Immature natural killer cell (primary cell): Measurements from ENCODE around the gene PRKCA. TPM values are rescaled to one million over a fixed set of nuclear protein-coding genes. Genes with fewer than 3 reads are reported as not detected.
"Not testable (repeated sequence)": the region's sequence is repeated elsewhere in the genome, so short reads cannot be mapped to it uniquely, and the experiment has no call there.

ENCODE experiments used
- DNase-seq, 3 donors: peaks; one replicate each; pipeline ENCODE4 v3.0.0; 2022; ENCODE audit warnings: mixed read lengths in 1 of 3
- H3K27ac Mint-ChIP-seq, 6 donors: one replicate each; pipeline ENCODE4 v1.8.0; 2020; ENCODE audit warnings: mixed read lengths in 6 of 6, mild to moderate bottlenecking in 5 of 6, inconsistent platforms in 4 of 6, moderate library complexity in 3 of 6
- H3K27me3 Mint-ChIP-seq, 3 donors: one replicate each; pipeline ENCODE4 v1.8.0; 2020 to 2021; ENCODE audit warnings: low read depth in 3 of 3, mild to moderate bottlenecking in 3 of 3, mixed read lengths in 3 of 3, moderate library complexity in 3 of 3, inconsistent platforms in 1 of 3
- H3K36me3 Mint-ChIP-seq, 3 donors: one replicate each; pipeline ENCODE4 v1.8.0; 2020; ENCODE audit warnings: mixed read lengths in 3 of 3, inconsistent platforms in 2 of 3, mild to moderate bottlenecking in 2 of 3
- H3K4me1 Mint-ChIP-seq, 2 donors: one replicate each; pipeline ENCODE4 v1.8.0; 2020; ENCODE audit warnings: inconsistent platforms in 2 of 2, mild to moderate bottlenecking in 2 of 2, mixed read lengths in 2 of 2, moderate library complexity in 1 of 2
- H3K4me3 Mint-ChIP-seq, 5 donors: one replicate each; pipeline ENCODE4 v1.8.0; 2020; ENCODE audit warnings: mild to moderate bottlenecking in 5 of 5, mixed read lengths in 5 of 5, inconsistent platforms in 3 of 5, moderate library complexity in 3 of 5
- H3K9me3 Mint-ChIP-seq, 6 donors: one replicate each; pipeline ENCODE4 v1.8.0; 2020; ENCODE audit warnings: mild to moderate bottlenecking in 6 of 6, mixed read lengths in 6 of 6, inconsistent platforms in 4 of 6, moderate library complexity in 3 of 6
- polyA plus RNA-seq, 3 donors: library from polyadenylated mRNA; unstranded; fragments of 300-500 nt; fragmentation: Illumina TruSeq; gene quantifications; one replicate each; pipeline ENCODE4 v1.2.3, GENCODE V29; 2021

Gene PRKCA
- polyA plus RNA-seq, 3 donors from 2014 or later, result 0.18 to 1.3 (median 0.28) TPM

DNA sequence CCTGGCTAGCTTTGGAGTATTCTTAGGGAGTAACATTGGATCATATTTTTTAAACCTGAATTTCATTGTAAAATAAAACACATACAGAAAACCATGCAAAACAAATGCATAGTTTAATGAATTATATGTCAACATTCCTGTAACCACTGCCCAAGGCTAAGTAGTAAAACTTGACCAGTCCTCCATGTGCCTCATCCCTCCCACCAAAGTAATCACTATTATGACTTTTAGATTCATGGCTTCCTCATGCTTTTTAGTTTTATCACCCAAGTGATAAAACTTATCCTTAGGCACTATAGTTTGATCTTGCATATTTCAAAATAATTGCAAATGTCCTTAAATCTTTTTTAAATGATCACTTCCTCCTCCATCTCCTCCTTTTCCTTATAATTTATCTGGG lies 20.4 kb downstream of the PRKCA start:
- no peak overlapping the region for H3K27ac Mint-ChIP-seq
- DNase-seq, result no peak
- H3K4me1 Mint-ChIP-seq, result no peaks in the 10 kb centered on the region
- H3K9me3 Mint-ChIP-seq, result peaks cover 1 to 15% (median 7%) of the 10 kb centered on the region in 6 donors
- no peak overlapping the region for H3K4me3 Mint-ChIP-seq
- peaks cover 0 to 1% (median 0%) of the 10 kb centered on the region in 3 donors for H3K27me3 Mint-ChIP-seq
- peaks cover 4 to 15% (median 12%) of the 10 kb centered on the region in 3 donors for H3K36me3 Mint-ChIP-seq

DNA sequence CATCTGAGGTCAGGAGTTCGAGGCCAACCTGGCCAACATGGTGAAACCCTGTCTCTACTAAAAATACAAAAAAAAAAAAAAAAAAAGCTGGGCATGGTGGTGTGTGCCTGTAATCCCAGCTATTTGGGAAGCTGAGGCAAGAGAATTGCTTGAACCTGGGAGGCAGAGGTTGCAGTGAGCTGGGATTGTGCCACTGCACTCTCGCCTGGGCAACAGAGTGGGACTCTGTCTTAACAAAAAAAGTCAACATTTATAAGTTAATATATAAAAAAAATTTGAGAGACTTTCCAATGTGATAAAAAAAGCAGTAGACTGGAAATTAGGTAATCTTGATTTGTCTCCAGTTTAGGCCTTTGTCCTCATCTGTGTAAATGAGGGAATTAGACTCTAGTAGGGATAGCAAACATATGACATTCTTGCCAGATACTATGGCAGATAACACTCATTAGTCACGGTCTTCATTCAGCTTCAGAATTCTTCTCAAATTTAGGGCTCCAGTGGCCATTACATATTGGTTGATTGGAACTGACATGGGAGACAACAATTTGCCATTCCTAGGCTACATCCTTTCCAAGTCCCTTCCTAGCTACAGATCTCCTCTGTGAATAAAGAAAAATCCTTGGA lies 22.1 kb downstream of the PRKCA start:
- H3K27me3 Mint-ChIP-seq, H3K27ac Mint-ChIP-seq, H3K4me3 Mint-ChIP-seq, H3K4me1 Mint-ChIP-seq, DNase-seq: not testable (repeated sequence)
- Mint-ChIP-seq H3K36me3 (peaks cover 4 to 15% (median 12%) of the 10 kb centered on the region in 3 donors), H3K9me3 (peaks cover 1 to 15% (median 7%) of the 10 kb centered on the region in 6 donors)

DNA sequence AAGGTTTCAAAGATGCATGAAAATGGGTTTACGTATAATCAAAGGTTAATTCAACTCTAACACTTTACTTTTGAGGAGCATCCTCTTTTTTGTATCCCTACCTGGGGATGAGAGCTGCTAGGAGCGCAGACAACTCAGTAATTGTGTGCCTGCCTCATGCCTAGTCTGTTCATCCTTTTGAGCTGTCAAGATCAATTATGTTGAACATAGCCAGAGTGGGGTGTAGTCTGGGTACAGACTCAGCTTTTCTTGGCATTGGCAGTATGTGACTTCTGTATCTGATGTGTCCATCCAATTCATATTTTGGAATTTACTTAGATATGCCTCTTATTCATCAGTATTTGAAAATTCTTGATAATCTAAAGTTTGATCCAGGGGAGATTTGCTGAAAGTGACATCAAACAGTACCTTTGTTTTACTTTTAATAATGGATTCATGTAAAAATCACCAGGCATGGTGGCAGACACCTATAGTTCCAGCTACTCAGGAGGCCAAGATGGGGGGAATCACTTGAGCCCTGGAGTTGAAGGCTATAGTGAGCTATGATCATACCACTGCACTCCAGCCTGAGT lies 24.1 kb downstream of the PRKCA start:
- DNase-seq, result no peak
- Mint-ChIP-seq H3K27me3 (peaks cover 0 to 3% (median 0%) of the 10 kb centered on the region in 3 donors), H3K4me3 (no peak overlapping the region), H3K4me1 (peaks cover 10 to 20% of the 10 kb centered on the region in 2 donors), H3K36me3 (peaks cover 4 to 12% (median 10%) of the 10 kb centered on the region in 3 donors), H3K27ac (no peak overlapping the region), H3K9me3 (peaks cover 1 to 10% (median 6%) of the 10 kb centered on the region in 6 donors)

DNA sequence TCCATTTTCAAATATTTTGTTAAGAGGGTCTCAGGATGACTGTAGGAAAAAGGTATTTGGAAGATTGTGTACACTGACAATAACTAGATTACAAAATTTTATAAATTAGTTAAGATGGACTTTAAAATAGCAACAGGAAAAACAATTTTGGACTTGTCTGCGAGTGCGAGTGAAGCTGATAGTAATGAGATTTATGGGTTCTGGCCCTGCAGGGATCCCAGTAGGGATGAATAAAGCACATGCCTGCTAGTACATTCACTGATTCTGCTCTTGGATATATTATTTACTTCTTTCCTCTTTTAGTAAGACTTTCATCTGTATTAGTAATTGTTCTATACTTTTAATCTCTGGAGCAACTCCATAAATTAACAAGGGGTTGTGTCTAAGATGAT lies 28.2 kb downstream of the PRKCA start:
- Mint-ChIP-seq H3K4me3 (no peak overlapping the region), H3K27ac (peak overlapping the region in 2 of 6 donors; percentile 63 to 78), H3K36me3 (no peaks in the 10 kb centered on the region), H3K9me3 (no peaks in the 10 kb centered on the region), H3K4me1 (peaks cover 13 to 27% of the 10 kb centered on the region in 2 donors), H3K27me3 (peaks cover 0 to 2% (median 0%) of the 10 kb centered on the region in 3 donors)
- no peak for DNase-seq

DNA sequence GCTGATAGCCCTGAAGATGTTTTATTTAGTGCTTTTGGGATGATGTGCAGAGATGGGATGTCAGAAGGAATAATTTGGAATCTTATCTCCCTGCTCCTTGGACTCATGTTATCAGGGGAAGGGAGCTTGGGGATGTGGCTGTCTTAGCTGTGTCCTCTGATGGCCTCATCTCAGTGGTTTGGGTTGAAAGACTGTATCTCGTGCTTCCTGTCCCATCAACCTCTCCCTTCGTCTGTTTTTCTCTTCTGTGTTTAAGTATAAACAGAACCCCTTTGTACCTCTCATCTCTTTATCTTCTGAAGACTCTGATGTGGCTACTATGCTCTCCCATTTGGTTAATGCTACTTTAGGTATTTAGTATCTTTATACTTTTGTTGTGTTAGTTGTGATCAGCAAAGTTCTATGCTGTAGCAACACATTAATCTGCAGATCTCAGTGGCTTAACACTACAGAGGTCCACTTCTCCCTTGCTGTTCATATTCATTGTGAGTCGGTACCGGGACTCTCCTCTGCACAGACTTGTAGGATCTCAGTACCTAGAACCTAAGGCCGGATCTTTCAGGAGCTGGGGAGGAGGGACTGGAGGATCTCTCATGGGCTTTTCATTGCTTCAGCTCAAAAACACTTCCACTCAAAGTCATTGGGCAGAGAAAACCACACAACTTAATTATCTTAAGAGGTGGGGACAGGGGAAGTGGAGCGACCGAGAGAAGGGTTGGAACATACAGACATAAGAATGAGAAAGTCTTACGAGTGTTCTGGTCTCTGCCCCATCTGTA lies 28.8 kb downstream of the PRKCA start:
- peak in 2 of 3 donors; percentile 3 to 9 for DNase-seq
- H3K27ac Mint-ChIP-seq, result peak overlapping the region; percentile 55 to 80 (median 70)
- peaks cover 0 to 2% (median 0%) of the 10 kb centered on the region in 3 donors for H3K27me3 Mint-ChIP-seq
- H3K4me3 Mint-ChIP-seq, result peak overlapping the region; percentile 19 to 76 (median 39)
- no peaks in the 10 kb centered on the region for H3K36me3 Mint-ChIP-seq
- H3K4me1 Mint-ChIP-seq, result peaks cover 13 to 27% of the 10 kb centered on the region in 2 donors
- H3K9me3 Mint-ChIP-seq, result no peaks in the 10 kb centered on the region

DNA sequence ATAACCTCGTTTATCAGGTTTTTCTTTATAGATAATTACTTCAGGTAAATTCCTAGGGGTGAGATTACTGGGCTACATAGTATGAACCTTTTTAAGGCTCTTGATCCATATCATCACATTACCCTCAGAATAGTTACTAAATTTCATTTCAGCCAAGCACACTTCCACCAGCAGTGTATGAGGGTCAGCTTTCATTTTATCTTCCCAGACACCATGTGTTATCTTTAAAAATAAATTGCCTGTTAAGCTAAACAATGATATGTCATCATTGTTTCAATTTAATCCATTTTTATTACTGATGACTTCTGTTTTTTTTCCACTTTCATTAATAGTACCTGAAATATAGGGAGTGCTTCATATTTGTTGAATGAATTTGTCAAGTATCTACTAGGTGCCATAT lies 33.4 kb downstream of the PRKCA start:
- H3K27me3 Mint-ChIP-seq, result peaks cover 0 to 2% (median 0%) of the 10 kb centered on the region in 3 donors
- H3K4me1 Mint-ChIP-seq, result peaks cover 21 to 28% of the 10 kb centered on the region in 2 donors
- H3K9me3 Mint-ChIP-seq, result no peaks in the 10 kb centered on the region
- H3K4me3 Mint-ChIP-seq, result no peak overlapping the region
- DNase-seq, result no peak
- no peaks in the 10 kb centered on the region for H3K36me3 Mint-ChIP-seq
- H3K27ac Mint-ChIP-seq, result no peak overlapping the region

DNA sequence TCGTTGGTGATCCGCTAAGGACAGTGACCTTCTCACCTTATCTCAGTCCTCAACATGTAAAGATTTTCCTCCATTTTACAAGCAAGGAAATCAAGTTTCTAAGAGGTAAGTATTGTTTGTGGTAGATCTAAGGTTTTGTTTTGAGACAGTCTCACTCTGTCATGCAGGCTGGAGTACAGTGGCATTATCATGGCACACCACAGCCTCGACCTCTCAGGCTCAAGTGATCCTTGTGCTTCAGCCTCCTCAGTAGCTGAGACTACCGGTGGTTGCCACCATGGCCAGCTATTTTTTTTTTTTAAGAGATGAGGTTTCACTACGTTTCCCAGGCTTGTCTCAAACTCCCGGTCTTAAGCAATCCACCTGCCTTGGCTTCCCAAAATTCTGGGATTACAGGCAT lies 34.9 kb downstream of the PRKCA start:
- H3K36me3 Mint-ChIP-seq, result no peaks in the 10 kb centered on the region
- peaks cover 11 to 13% of the 10 kb centered on the region in 2 donors for H3K4me1 Mint-ChIP-seq
- H3K4me3 Mint-ChIP-seq, result no peak overlapping the region
- peak overlapping the region in 1 of 6 donors; percentile 25 for H3K27ac Mint-ChIP-seq
- DNase-seq, result no peak
- no peaks in the 10 kb centered on the region for H3K27me3 Mint-ChIP-seq
- H3K9me3 Mint-ChIP-seq, result no peaks in the 10 kb centered on the region

DNA sequence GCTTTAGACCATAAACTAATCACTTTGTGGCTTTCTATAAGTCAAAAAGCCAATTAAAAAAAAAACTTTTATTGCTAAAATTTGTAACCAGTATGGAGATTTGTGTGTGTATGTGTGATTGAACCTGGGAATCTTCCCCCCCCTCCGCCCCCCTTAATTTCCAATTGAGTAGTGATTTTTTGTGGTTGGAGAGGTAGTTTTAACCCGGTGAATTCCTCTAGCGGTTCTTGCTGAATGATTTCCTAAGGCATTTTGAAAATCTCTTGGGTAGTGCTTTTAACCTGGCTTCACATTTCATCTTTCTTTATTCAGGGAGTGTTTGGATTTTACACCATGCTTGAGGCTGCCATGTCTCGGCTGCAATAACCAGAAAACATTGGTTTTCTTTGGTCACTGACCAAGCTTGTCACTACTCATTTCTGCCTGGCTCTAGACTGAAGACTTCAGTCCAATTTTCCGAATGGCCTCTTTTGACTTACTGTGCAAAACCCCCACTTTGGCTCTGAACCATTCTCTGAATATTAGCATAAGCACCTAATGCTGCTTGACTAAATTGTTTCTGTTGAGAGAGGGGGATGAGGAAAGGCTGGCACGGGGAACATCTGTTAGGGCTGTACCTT lies 35.6 kb downstream of the PRKCA start:
- no peaks in the 10 kb centered on the region for H3K36me3 Mint-ChIP-seq
- no peak overlapping the region for H3K4me3 Mint-ChIP-seq
- H3K9me3 Mint-ChIP-seq, result no peaks in the 10 kb centered on the region
- H3K27me3 Mint-ChIP-seq, result no peaks in the 10 kb centered on the region
- H3K4me1 Mint-ChIP-seq, result peaks cover 11 to 13% of the 10 kb centered on the region in 2 donors
- no peak for DNase-seq
- H3K27ac Mint-ChIP-seq, result no peak overlapping the region

DNA sequence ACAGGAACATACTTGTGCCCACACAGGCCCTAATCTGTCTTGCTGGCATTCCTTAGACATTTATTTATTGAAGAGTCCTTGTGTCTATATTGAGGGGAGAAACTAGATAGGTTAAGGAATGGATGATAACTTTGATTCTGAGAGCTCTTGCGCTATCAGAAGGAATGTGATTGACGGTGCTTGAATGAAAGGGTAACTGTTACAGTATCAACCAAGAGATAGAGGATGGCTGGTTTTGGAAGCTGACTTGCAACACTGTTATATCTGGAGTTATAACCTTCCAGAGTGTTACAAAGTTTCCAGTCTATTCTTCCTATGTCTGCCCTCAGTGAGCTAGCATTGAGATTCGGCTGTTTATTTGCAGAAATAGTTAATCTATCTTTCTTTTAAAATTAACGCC lies 36.5 kb downstream of the PRKCA start:
- DNase-seq, result no peak
- Mint-ChIP-seq H3K27me3 (no peaks in the 10 kb centered on the region), H3K36me3 (no peaks in the 10 kb centered on the region), H3K4me1 (peaks cover 11 to 13% of the 10 kb centered on the region in 2 donors), H3K4me3 (no peak overlapping the region), H3K9me3 (no peaks in the 10 kb centered on the region), H3K27ac (no peak overlapping the region)

DNA sequence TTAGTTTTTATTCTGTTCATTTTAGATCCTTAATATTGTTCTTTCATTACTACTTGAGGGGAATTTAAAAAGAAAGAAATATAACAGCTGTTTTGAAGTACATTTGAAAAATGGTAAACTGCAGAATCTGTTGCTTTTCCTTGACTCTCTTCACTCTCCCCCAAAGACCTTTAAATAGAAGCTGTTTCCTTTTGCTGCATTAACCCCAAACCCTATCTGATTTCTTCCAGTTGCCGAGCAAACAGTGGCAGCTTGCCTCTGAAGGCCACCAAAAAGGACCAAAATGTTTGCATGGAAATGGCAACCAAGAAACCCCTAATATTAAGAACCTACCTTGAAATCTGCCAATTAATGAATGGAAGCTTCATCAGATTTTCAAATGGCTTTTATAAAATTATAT lies 37.1 kb downstream of the PRKCA start:
- peak overlapping the region in 1 of 6 donors; percentile 10 for H3K27ac Mint-ChIP-seq
- no peak for DNase-seq
- no peaks in the 10 kb centered on the region for H3K27me3 Mint-ChIP-seq
- peaks cover 11 to 13% of the 10 kb centered on the region in 2 donors for H3K4me1 Mint-ChIP-seq
- no peaks in the 10 kb centered on the region for H3K9me3 Mint-ChIP-seq
- H3K36me3 Mint-ChIP-seq, result no peaks in the 10 kb centered on the region
- H3K4me3 Mint-ChIP-seq, result peak overlapping the region in 1 of 5 donors; percentile 25

DNA sequence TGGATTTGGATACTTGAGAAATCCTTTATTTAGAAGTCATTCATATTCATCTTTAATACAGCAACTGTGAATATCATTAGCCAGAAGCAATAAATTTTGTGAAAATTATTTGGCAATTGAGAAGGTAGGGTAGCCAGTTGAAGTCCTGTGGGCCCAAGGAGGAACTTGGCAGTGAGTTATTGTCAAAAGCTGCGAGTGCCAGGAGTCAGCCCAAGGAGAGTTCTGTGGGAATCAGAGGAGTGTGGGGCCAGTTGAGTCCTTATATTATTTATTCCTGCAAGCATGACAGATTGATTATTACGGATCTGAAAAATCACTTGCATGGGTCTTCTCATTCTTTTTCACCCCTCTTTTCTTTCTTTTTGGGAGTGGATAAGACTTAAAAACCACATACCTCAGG lies 38.3 kb downstream of the PRKCA start:
- H3K4me1 Mint-ChIP-seq, result peaks cover 11 to 13% of the 10 kb centered on the region in 2 donors
- no peak overlapping the region for H3K27ac Mint-ChIP-seq

DNA sequence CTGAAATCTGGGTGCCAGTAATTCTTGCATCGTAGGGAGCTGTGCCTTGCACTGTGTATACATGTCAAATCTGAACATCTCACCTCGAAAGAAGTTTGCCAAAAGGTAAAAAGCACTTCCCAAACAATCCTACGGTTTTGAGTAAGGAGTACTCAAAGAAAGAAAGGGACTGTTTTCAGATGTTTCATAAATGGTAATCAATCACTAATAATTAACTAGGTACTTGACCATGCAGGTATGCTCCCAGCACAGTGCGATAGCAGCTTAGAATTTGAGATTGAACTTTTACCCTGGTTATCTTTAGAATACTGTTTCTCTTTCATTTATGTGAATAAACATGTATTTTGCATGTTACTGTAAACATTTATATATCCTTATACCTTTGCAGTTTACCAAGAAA lies 39.0 kb downstream of the PRKCA start:
- peaks cover 11 to 13% of the 10 kb centered on the region in 2 donors for H3K4me1 Mint-ChIP-seq
- H3K27me3 Mint-ChIP-seq, result no peaks in the 10 kb centered on the region
- H3K27ac Mint-ChIP-seq, result no peak overlapping the region
- no peak overlapping the region for H3K4me3 Mint-ChIP-seq
- H3K36me3 Mint-ChIP-seq, result no peaks in the 10 kb centered on the region
- H3K9me3 Mint-ChIP-seq, result no peaks in the 10 kb centered on the region
- DNase-seq, result no peak

More for the DNA sequence above, 38.3 kb downstream of the PRKCA start:
- H3K36me3 Mint-ChIP-seq, result no peaks in the 10 kb centered on the region
- no peak for DNase-seq
- no peak overlapping the region for H3K4me3 Mint-ChIP-seq
- no peaks in the 10 kb centered on the region for H3K9me3 Mint-ChIP-seq
- no peaks in the 10 kb centered on the region for H3K27me3 Mint-ChIP-seq

DNA sequence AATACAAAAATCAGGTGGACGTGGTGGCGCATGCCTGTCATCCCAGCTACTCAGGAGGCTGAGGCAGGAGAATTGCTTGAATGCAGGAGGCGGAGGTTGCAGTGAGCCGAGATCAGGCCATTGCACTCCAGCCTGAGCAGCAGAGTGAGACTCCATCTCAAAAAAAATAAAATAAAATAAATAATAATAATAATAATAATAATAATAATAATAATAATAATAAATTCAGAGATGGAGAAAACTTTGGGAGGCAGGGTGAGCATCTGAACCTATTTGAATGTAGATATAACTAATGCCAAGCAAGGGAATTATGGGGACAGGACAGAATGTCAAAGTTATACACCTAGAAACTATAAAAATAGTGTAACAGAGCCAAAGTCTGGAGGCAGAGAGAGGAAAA lies 39.9 kb downstream of the PRKCA start:
- H3K4me3 Mint-ChIP-seq, H3K27me3 Mint-ChIP-seq, DNase-seq, H3K27ac Mint-ChIP-seq, H3K9me3 Mint-ChIP-seq, H3K36me3 Mint-ChIP-seq: not testable (repeated sequence)
- peaks cover 11 to 13% of the 10 kb centered on the region in 2 donors for H3K4me1 Mint-ChIP-seq
